HG03469 (cell line): ENCODE data around the gene ITPA.
A peak's percentile ranks its signal among the peaks of the same experiment; 100 is the strongest.
"Not testable (repeated sequence)": the region's sequence is repeated elsewhere in the genome, so short reads cannot be mapped to it uniquely, and the experiment has no call there.

Source experiments
- ATAC-seq: cut with Tn5 transposase; IDR thresholded peaks from one replicate; pipeline ENCODE4 v1.9.1; 2021; ENCODE audit warnings: mild to moderate bottlenecking, moderate library complexity, moderate number of reproducible peaks; ENCODE audit not compliant: unreplicated experiment

Gene ITPA

DNA sequence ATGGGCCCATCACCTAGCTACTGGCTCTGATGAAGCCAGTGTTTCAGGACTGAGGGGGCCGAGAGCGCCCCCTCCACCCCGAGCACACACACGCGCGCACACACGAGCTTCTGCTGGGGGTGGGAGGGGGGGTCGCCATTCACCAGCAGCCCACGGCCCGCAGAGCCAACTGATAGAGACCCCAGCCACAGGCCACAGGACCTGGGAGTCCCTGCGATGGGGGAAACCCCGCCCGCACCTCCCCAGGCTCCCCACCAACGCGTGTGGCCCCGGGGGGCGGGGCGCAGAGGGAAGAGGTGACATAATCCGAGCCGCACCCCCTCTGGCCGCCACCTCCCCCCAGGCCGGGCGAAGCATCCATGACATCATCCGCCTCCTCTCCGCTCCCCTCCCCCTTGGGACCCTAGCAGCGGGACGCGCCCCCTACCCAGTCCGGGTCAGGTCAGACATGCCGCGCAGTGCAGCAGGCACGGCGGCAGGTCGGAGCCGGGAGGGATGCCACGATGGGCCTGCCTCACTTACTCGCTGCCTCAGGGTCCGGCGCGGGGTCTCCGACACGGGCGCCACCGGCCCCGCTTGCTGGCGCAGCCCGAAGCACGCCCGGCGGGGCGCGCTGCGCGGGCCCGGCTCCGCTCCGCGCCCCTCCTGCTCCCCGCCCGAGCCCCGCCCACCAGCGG lies 36.2 kb upstream of the ITPA start, which contains the start of gene LZTS3:
Gene LZTS3 (minus strand): TSS at position 617 of the 677 bp plus-strand sequence. CDS start 6,386 bp downstream, outside the sequence.
- ATAC-seq: peak; percentile 26

DNA sequence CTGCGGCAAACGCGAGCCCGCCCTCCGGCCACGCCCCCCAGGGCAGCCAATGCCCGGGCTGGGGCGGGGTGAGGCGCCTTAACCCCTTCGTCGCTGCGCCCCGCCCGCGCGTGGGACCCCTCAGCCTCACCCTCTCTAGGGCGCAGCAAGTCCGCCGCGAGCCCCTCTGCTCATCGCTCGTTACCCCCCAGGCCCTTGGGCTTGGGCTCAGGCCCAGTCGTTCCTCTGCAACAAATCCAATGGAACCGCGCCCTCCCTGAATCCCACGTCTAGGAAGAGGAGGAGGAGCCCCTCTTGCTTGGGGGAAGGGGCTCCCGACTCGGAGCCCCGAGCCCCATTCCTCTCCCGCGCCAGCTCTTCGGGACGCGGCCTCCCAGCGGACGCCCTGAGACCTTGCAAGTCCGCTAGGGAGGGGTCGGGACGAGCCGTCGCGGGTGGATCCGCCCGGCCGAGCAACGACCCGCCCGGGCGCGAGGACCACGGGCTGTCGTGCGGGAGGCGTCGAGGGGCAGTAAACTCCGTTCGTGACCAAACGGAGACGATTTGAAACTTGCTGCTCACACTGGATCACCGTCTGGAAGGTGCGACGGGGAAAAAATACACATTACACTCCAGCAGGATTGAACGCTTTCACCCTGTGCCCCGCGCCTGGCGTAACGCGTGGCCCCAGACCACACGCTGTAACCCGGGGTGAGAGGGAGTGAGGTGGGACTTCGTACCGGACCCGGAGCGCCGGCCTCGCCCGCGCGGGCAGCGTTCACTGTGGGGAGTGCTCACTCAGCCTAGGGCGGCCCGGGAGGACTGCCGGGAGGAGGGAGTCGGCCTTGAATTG lies 35.5 kb upstream of the ITPA start:
- peak; percentile 55 for ATAC-seq

DNA sequence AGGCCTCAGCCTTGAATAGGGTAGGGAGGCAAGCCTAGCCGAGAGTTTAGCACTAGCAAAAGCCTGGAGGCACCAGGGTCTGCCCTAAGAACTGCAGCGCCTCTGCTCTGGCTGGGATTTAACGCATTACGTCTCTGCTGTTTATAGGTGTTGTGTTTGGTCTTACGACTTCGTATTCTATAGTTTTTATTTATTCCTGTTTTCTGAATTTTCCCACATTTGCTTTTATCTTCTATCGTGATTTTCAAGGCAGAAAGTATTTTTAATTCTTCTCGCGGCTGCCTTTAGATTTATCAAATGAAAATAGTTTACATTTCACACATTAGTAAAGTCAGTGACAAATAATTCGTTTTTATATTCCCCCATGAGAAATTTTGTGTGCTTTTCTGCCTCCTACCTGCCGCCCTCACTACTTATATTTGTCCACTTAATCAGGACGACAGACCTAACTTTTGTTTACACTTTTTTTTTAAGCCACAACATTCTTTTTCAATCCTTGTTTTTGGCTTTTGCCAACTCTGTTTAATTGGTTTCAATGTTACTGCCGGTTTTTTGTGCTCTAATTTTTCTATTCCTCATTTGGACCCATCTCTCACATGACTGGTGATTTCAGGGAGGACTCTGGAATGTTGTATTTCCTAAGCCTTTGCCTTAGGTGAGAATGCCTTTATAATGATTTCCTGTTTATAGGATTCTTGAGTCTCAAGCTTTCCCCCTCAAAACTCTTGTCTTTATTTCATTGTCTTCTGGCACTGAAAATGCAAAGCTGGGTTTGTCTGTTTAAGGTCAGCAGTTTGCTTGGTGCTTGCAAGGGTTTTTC lies 34.6 kb upstream of the ITPA start:
- ATAC-seq: no peak

DNA sequence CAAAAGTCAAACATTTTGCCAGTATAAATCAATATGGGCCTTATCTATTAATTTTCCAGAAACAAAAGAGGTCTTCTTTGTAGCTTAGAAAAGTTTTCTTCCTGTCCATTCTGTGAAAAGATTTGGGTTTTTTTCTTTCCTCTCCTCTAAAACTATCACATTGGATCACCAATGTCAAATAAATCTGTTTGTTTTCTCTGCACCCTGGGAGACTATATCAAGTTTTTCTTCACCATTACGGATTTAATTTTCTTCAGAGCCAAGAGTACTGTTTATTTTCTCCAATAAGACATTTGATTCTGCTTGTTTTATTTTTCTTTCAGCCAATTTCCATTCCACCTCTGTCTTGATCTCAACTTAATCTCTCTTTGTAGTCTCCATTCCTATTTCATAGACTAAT lies 34.0 kb upstream of the ITPA start:
- no peak for ATAC-seq

DNA sequence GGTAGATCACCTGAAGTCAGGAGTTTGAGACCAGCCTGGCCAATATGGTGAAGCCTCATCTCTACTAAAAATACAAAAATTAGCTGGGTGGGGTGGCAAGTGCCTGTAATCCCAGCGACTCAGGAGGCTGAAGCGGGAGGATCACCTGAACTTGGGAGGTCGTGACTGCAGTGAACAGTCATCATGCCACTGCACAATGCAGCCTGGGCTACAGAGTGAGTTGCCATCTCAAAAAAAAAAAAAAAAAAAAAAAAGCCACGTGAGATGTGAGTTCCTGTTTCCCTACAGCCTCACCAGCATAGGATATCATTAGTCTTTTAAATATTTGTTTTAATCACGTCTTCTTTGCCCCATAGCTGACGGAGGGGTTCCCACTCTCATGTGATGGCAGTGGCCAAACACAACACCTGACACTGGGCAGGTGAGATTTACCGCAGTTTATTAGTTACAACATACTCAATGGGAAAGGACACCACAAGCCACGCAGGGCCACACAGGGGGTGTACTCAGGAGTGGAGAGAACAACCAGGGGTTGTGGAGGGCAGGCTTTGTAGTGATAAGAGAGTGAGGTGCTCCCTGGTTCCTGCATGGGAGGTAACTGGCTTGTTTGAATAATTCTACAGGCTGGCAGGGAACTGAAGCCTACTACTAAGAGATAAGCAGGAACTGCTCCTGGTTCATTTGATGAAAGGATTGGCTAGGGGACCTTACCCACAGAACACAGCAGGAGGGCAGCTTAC lies 31.4 kb upstream of the ITPA start:
- no peak for ATAC-seq

DNA sequence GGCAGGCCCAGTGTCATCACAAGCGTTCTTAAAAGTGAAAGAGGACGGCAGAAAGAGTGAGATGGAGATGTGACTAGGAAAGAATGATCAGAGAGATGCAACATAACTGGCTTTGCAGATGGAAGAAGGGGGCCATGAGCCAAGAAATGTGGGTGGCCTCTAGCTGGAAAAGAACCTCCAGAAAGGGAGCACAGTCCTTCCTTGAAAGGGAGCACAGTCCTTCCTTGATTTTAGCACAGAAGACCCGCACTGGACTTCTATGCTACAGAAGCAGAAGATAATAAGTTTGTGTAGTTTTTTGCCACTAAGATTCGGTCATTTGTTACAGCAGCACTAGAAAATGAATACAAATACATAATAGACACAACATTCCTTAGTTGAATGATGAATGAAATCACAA lies 29.0 kb upstream of the ITPA start:
- ATAC-seq: no peak

DNA sequence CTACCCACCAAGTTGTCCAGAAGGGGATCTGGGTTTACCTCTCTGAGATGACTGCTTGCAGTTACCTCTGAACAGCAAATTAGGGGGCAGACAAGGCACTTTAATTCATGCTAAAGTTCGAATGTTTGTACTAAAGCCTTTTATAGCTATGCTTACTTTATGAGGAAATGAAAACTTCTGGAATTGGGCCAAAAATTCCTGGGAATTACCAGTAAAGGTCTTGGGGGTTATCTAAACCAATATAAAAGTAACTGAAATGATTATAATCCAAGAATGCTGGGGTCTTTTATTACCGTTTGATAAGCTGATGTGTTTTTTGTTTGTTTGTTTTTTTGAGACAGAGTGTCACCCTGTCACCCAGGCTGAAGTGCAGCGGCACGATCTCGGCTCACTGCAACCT lies 28.0 kb upstream of the ITPA start:
- ATAC-seq: no peak

DNA sequence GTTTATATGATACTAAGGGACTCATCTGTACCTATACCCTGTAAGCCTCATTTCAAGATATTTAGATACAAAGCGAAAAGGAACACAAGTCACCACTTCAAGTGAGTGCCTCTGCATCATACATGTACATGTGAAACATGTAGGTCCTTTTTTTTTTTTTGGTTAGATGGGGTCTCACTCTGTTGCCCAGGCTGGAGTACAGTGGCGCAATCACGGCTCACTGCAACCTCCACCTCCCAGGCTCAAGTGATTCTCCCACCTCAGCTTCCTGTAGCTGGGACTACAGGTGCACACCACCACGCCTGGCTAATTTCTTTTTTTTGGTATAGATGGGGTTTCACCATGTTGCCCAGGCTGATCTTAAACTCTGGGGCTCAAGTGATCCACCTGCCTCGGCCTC lies 26.9 kb upstream of the ITPA start:
- ATAC-seq: not testable (repeated sequence)

DNA sequence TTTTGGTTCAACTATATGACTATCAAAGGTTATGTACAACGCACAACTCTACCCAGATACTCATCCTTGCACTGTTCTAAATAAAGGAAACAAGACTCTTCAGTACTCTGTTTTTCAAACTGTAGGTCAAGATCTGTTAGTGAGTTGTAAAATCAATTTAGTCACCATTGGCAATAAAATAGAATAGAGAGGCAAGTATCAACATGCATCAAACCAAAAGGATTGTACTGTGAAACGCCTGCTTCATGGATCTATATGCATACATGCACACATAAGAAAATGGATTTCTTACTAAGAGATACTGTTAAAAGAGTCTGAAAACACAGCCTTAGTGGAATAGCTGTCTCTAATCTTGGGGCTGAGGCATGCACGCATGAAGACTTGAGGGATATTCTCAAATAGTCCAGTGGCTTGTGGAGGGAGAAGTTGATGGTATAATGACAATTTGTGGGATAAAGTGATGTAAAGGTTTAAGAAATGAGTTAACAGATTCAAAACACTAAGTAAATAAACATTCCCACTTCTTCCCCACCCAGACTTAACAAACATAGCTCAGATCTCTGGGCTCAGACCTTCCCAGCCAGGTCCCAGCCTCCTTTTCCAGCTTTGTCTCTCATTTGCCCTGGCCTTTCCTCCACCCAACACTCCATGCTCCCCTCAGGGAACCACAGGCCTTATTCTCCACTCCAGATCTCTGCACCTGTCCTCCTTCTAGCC lies 25.2 kb upstream of the ITPA start:
- ATAC-seq: no peak

DNA sequence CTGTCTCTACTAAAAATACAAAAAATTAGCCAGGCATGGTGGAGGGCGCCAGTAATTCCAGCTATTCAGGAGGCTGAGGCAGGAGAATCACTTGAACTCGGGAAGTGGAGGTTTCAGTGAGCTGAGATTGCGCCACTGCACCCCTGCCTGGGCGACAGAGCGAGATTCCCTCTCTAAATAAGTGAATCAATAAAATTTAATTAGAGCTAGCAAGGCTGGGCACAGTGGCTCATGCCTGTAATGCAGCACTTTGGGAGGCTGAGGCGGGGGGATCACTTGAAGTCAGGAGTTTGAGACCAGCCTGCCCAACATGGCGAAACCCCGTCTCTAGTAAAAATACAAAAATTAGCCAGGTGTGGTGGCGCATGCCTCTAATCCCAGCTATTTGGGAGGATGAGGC lies 21.4 kb upstream of the ITPA start:
- not testable (repeated sequence) for ATAC-seq

DNA sequence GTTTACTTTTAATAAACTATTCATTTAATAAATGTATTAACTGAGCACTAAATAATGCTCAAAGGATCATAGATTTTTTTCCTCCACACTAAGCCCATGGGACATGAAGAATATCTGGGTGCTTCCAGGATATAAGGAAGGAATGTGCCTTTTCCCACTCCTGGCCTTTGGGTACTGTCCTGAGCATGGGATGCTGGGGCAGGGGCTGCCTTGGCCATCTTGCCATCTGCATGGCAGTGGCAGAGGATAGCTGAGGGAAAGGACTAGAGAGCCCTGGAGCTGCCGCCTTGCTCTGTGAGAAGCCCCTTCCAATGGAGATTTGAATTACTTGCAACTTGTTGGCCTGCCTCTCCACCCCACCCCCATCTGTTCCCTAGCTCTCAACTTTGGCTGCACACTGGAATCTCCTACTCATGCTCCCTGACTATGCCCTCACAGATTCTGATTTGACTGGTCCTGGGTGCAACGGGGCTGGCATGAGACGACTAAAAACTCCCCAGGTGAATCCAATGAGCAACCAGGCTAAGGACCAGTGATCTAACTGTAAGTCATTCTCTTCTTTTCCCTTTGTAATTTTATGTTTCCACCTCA lies 20.4 kb upstream of the ITPA start:
- no peak for ATAC-seq

DNA sequence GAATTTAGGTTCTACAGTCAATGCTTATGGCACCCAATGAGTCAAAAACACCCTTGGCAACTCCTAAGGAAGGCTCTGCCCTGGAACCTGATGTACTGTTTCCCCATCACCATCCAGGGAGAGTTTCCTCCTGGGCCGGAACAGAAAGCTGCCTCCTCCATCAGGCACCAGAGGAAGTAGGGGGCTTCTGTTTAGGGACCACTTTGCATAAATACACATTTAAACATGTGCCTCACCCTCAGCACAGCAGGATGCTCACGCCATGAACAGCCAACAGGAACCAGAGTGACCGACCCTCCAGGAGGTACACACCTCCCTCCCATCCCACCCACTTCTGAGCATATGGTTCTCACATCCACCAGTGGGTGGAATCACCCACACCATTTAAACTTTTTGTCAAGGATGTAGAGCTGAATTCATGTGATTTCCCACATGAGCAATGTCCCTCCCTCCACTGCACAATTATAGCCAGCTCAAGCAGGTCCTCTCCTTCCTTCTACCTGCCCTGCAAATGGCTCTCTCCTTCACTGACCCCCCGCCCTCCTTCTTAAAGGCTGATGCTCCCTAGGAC lies 19.7 kb upstream of the ITPA start:
- ATAC-seq: no peak

DNA sequence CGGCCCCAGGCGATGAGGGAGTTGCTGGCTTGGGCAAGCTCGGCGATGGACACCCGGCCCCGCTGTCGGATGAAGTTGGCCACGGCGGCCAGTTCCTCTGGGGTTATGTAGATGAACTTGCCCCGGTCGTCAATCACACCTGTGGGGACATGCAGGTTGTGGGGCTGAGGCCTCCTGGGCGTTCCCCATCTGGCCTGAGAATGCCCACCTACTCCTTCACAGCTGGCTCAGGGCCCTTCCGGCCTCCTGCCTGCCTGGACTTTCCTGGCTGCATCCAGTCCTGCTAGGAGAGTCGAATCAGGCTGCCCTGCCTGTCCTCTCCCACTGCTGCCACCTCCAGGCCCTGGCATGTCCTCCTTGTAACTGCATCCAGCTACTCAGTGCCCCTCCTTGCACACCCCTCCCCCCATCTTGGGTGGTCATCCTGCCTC lies 18.6 kb upstream of the ITPA start:
- no peak for ATAC-seq

DNA sequence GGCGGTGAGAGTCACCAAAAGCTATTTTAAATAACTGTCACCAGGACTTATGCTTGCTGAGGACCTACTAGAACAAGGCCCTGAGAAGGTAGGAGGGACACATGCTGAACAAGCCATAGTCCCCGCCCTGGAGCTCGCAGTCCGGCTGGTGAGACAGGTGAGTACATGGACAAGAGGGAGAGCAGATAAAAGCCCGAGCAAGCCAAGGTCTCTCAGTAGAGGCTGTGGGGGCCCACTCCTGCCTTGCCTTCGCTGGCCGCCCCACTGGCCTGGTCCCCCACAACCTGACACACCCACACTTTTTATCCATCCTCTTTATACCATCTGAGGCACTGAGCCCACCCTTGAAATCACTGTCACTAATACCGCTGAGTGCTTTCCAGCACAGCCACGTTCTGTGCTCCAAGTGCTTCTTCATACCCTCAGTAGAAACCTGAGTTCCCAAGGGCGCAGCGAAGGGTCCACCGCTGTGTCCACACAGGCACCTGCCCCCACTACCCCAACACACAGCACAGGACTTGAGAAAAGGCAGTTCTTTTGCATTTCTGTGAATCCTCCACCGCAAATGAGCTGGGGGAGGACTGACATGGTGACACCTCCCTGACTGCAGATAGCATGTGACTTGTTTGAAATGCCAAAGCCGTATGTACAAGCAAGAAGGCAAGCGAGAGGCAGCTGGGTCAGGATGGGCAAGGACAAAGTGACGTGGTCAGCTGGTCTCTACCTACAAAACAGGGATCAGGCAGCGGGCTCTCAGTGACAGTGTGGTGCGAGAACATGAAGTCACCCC lies 16.9 kb upstream of the ITPA start:
- no peak for ATAC-seq

DNA sequence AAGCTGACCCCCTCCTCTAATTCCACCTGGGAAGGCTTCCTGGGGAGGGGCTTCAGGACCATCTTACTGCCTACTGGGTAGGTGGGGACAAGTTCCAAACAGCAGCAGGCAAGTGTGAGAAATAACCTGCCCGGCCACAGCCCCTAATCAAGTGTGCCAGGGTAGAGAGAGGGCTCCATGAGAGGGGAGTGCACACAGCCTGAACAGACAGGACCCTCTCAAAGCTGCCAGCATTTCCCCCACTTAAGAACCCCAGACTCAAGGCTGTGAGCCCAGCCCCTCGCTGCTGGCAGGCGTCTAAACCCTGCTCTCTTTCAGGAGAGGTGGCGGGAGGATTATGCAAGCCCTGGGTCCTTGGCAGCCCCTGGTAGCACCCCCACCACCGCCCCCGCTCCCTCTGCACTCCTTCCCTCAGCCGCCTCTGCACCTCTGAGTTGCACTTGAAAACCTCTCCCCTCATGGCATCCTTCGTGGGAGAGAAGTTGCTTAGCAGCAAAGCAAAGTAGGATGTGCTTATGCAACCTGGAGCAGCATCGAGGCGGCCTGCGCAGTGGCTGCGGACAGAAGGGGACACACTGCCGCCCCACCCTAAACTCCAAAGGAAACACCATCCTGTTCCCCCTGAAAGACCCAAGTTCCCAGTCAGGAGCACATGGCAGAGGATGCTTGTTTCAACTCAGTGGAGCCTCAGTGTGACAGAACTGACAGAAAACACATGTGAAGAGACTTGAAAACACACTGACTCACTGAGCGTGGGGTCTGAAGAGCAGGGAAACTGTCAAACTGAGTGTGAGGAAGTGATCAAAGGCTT lies 15.3 kb upstream of the ITPA start:
- ATAC-seq: no peak

DNA sequence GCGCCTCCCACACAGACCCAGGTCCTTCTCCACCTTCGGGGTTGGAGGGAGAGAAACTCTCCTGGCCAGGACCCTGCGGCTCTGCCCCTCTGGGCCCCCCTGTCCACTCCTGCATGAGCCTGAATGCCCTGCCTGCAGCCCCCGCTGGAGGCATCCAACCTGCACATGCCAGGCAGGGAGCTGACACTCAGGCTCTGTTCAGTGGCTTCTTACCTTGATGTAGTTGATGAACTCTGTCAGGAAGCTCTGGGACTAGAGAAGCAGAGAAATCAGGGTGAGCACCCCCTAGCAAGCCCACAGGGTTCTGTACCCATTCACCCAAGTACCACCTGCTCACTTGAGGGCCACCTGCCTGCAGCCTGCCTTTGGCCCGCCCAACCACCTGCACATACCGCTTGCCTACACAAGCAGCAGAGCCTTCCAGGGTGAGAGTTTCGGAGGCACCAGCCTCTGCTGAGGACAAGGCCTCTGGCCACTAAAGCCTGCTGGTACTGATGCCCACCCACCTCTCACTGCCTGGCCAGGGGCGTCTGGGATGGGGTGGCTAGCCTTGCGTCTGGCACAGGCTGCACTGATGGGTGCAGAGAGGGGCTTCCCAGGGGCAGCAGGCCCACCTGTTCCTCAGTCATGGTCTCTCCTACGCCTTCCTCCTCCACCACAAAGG lies 14.5 kb upstream of the ITPA start:
- ATAC-seq: no peak

DNA sequence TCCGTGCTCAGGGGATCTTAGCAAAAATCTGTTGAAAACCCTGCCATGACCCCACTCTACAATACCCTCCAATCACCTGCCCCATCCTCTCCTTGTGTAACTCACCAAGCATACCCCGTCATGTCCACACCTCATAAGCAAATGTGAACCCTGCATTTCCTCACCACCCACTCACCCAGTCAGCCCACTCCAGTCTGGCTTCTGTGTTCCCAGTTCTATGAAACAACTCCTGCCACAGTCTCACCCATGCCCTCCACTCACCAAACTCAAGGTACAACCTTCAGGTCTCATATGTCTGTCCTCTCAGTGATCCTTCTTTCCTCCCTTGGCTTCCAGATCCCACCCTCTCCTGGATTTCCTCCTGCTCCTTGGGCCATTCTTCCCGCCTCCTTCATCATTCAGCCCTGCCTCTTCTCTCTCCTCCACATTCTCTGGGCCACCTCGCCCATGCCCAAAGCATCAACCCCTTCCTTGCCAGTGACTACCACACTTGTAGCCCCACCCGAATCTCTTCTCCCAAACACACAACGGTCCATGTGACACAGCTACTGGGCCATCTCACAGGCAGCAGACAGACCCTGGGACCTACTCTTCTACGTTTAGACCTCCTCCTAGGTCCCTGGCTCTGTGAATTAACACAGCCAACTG lies 13.6 kb upstream of the ITPA start:
- no peak for ATAC-seq
